GM19452 (cell line): Measurements from ENCODE around the gene MYO7B.
"Not testable (repeated sequence)": the region's sequence is repeated elsewhere in the genome, so short reads cannot be mapped to it uniquely, and the experiment has no call there.

ENCODE experiments used
- ATAC-seq: cut with Tn5 transposase; IDR thresholded peaks from one replicate; pipeline ENCODE4 v1.9.1; 2021; ENCODE audit not compliant: unreplicated experiment

Gene MYO7B

DNA sequence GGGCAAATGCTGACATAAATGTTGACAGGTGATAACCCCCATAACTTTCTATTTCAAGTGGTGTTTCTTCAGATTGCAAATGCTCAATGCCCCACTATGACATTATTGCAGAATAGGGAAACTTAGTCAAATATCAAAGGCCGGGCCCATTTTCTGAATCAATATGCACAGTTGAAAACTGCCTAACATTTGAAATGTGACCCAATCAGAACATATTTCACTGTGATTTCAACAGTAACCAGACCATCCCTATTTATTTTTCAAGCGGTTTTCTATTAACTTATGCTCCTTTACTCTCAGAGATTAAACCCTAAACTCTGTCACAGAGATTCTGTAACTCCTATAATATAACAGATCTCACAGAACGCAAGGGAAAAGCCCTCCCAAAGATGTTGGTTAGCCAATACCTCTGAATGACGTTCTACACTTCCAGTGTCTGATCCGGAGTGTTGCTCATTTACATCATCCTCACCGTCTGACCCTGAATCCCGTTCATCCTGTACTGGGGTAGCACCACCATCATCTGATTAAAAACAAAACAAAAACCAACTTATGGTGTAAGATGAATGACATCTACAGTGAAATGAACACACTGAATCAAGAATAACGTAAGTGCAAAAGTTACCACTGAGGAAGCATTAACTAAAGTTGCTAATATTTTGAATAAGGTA, 12.1 kb upstream of the MYO7B start:
- no peak for ATAC-seq

DNA sequence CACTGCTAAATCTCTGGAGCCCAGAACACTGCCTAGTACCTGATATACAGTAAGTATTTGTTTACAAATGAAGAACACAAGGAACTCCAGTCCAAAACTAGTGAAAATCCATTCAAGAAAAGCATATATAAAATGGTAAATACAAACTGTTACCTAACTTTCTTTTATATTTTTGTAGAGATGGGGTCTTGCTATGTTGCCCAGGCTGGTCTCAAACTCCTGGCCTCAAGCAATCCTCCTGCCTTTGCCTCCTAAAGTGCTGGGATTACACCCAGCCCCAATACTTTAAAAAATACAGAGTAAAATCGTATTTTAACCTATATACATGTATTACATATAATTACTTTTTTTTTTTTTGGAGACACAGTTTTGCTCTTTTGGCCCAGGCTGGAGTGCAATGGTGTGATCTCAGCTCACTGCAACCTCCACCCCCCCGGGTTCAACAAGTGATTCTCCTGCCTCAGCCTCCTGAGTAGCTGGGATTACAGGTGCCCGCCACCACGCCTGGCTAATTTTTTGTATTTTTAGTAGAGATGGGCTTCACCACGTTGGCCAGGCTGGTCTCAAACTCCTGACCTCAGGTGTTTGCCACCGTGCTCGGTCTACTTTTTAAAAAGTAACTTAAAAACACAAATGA, 11.2 kb upstream of the MYO7B start:
- not testable (repeated sequence) for ATAC-seq

DNA sequence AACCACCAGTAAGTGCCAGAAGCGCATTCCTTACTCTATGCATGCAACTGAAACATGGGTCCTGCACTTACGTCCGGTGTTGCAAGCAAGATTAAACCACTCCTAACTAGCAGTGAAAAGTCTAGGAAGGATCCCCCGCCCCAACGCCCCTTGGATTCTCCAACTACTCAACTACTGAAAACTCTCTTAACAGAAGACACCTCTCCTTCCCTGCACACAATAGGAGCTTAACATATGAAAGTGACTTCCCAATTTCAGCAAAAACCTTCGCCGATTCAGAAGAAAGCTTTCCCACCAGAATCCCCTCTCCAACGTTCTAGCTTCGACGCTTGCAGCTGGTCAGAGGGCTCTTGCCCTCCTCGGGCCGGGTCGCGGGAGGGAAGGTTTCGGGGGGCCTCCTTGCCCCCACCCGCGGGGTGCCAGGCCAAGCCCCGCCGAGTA, 9.8 kb upstream of the MYO7B start:
- no peak for ATAC-seq

DNA sequence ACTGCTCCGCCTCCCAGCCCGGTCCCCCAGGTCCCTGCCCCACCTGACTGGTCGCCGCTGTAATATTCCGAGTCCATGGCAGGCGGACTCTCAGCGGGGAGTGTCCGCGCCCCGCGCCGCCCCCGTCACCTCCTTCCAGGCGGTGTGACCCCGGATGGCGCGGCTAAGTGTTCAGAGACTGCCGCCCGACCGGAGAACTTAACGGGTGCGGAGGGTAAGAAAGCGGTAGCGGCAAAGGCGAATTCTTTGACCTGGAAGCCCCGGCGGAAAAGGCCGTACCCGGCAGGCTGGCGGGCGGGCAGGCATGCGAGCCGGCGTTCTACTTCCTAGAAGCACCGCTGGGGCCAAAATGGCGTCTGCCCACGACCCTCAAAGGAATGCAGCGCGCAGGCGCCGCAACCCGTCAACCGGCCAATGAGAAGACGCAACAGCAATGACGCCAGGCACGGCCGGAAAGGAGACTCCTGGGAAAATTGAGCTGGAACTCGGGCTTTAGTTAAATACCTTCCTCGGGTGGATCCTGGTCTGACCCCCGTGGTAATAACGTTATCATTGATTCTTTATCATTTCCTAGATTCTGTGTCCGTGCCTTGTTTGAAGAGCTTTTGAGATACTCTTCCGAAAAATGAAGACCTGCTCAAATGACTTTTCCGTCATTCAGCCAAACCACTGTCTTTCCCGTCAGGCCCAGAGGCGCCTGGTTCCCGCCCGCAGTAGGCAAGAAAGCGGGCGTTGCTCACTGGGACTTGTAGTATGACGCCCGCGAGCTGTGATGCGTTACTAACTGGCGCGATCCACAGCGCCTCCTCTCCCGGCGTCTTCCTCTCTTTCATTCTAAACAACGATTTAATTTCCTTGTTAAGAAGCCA, 9.1 kb upstream of the MYO7B start, which contains the start of gene IWS1:
TSS of gene IWS1 (minus strand) at position 358 of the 869 bp plus-strand sequence. CDS start at position 77, 281 bp downstream.
- ATAC-seq: peak; percentile 90

DNA sequence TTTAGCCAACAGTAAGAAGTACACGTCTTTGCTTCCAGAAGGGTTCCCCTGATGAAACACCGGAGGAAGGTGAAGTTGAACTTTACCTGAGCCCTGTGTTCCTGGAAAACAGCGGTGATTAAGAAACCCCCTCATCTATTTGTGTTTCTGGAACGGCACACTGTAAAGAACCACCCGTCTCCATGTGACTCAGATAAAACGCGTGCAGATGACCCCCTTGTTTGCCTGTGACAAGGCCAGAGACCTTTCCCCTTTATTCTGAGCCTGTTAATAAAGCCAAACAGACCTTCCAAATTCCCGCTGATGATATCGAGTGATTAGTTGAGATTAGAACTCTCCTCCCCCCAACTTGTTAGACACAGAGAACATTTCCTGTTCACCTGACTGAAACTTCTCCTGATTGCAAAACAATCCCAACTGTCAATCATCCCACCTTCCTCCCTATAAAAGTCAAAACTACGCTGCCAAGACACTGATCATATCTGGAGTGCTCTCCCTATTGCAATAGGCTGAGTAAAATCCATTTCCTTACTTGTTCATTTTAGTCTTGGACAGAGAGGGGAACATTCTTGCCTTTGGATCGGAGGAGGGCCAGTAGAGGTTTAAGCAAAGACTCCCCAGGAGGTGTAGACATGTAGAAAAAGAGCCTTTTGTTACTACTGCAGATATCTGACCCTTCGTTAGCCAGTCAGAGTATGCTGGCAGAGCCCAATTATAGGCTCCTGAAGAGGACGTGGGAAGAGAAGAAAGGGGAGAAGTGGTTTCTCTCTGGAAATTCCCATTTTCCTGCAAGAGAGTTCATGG, 8.3 kb upstream of the MYO7B start:
- peak; percentile 16 for ATAC-seq

DNA sequence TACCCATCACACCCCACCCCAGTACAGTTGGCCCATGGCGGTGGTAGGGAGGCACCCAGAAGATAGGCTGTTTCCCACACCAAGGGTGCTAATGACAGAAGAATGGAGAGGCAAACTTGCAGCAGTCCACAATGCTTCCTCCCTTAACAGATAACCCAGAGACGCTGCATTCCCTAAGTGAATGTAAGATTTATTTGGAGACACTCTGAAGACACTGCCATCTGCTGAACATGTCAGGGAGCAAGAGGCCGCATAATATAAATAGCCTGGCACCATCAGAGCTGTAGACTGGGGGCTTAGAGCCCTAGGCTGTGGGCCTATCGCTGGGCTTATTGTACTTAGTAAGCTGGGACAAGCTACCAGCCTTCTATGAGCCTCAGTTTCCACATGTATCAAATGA, 7.0 kb upstream of the MYO7B start:
- no peak for ATAC-seq

DNA sequence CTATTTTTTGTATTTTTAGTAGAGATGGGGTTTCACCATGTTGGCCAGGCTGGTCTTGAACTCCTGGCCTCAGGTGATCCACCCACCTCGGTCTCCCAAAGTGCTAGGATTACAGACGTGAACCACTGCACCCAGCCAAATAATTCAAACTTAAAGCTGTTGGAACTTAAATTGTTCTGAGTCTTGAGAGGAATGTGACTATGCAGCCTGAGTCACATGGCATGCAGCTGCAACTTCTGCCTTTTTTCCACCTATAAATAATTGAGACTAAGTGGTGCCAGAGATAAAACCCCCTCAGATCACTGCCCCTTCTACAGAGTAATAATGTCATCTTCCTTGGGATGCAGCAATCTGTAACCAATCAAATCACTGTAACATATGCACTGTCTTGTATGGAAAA, 6.1 kb upstream of the MYO7B start:
- not testable (repeated sequence) for ATAC-seq

DNA sequence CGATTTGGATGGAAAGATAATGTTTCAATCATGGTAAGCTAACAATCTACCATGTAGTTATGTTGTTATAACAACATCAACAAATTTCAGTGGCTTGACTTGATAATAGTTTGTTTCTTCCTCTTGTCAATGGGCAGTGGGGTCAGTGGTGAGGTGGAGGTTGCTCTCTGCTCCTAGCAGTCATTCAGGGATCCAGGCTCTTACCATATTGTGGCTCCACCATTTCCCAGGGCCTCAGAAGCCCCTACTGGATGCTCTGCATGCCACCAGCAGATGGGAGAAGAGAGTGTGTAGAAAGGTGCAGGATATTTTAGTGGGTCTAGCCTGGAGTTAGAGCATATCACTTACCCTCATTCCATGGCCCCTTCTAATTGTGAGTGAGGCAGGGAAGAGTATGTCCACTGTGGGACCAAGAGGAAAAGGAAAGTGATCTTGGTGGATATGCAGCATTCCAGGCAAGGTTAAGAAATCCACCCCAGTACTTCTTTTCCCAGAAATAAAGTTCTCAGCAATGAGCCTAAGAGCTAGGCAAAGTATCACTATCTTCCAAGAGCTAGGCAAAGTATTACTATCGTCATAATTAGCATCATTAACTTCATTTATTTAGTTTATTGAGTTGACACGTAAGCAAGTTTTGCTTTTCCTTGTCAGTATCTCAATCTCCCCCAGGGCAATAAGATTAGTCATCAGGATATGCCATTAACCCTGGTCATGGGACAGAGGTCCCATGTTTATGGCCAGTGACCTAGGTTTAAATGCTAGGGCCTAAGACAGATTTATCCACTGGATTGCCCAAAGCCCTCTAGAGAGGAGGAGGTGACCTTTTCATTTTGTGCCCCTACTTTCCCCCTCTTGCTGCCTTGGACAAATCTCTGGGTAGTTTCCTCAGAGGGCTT, 5.0 kb upstream of the MYO7B start:
- ATAC-seq: no peak

DNA sequence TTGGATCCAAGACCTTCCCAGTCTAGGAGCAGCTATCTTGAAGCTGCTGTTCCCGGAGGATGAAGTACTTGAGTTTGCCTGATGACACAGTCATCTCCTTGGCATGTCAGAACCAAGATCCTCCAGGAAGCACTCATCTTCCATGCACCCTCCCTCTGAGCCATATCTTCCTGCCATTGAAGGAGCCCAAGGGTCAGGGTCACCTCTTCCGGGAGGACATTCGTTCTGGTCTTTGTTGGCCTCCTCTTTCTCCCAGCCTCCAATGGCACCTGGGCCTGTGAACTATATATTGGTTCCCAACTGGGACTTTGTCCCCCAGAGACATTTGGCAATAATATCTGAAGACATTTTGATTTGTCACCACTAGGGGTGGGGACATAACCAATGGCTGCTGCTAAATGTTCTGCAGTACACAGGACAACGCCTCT, 4.2 kb upstream of the MYO7B start:
- no peak for ATAC-seq

DNA sequence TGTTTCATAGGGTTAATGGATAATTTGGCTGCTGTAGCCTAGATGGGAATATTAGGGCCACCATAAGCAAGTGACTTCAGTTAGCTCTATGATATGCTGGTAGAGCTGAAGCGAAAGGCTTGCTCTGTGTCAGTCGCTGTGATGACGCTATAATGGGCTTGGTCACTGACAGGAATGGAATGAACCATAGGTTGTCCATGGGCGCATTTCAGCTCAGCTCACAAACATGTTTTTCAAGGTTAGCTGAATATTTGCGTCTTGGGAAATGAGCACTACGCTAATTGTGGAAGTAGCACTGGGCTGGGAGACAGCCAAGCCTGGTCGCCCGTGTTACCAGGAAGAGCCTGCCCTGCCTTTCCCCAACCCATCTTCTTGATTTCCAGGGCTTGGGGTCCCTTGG, 3.2 kb upstream of the MYO7B start:
- no peak for ATAC-seq

DNA sequence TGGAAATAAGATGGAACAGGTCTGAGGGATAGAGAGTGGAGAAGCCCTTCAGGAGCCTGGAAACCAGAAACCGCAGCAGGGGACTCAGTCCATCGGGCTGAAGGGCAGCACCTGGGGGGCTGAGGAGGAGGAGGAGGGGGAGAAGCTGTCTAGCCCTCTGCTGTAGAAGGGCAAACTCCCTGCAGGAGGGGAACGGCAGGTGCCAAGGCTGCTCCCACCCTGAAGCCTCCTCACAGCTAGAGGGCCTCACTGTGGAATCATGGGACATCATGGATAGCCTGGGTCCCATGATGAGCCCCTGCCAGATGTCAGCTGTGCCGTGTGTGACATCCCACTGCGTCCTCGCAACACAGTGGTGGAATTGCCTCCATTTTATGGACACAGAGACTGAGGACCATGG, 435 bp downstream of the MYO7B start:
- ATAC-seq: no peak

DNA sequence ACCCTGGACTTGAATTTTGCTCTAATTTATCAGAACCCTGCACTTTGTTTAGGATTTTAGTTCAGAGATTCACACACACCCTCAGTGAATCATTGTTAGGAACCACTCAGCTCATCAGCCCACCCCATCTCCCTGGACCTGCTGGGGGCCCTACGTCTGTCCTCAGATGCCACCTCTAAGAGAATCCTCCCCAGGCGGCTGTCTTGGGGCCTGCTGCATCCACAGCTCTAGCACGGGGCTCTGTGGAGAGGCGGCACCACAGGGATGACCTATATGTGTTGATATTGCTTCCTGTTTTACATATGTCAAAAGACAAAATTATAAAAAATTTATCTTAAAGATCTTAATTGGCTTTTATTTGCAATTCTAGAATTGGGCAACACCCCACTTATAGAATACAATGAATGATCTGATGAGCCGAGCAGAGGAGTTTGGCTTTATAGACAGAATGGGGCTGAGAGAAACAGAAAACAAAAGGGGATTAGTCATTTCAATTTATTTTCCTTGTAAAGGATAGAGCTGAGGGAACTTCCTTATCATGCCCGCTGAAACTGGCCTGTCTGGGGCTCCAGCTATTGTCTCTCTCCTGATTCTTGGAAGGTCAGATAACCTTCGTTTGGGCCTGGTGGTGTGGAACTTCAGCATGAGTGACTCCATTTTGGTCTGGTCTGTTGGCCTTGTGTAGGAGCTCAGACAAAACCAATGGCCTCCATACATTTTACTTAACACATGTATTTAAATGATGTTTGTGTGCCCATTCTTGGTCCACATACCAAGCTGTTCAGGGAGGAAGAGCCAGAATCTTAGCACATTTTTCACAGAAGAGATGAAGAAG, 1.4 kb downstream of the MYO7B start:
- no peak for ATAC-seq

DNA sequence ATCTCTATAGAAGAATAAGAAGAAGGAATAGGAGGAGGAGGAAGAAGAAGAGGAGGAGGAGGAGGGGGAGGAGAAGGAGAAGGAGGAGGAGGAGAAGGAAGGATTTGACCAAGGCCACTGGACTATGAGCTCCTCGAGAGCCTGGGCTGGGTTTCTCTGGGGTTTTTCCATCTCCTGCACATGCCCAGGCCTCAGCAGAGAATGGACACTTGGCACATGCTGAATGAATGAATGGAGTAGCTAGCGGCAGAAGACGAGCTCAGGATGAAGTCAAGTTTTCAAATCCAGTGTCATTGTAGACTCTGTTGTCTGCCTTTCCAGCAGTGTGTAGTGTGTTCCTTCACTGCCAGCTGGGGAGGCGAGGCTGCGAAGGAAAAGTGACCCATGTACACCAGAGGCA, 2.2 kb downstream of the MYO7B start:
- ATAC-seq: no peak

DNA sequence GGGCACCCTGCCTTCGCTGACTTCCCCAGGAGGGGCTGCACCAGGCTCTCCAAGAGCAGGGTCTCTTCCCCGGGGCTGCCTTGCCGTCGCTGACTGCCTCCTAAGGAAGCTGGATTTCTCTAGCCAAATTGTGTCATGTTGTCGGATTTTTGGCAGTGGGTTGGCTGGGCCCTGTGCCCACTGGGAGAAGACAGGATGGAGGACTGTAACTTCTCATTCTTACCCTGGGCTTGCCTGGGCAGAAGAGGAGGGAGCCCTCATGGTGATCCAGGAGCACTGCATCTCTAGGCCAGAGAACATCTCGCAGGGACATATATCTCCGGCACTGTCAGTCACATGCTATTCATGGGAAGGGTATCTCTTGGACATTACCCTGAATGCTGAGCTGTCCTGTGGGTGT, 6.3 kb downstream of the MYO7B start:
- no peak for ATAC-seq

DNA sequence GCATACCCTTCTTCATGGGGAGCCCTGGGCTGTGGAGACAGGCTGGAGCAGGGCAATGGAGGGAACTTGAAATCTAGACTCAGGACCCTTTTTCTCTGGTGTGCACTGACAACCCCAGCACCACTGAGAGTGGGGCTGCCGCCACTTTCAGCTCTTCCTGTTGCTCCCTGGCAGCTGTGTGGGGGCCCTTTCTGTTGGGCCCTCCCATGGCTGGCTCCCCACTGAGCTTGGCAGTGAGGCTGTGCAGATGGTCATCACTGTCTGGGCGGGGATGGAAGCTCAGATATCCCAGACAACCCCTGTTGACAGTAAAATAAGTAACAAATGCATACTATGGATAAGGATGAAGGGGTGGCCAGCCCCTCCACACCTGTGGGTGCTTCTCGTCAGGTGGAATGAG, 6.7 kb downstream of the MYO7B start:
- no peak for ATAC-seq

DNA sequence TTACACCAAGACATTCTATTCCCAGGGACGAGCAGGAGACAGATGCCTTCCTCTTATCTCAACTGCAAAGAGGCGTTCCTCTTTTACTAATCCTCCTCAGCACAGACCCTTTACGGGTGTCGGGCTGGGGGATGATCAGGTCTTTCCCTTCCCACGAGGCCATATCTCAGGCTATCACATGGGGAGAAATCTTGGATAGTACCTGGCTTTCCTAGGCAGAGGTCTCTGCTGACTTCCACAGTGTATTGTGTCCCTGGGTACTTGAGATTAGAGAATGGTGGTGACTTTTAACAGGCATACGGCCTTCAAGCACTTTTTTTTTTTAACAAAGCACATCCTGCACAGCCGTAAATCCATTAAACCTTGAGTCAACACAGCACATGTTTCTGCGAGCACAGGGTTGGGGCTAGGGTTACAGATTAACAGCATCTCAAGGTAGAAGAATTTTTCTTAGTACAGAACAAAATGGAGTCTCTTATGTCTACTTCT, 7.6 kb downstream of the MYO7B start:
- not testable (repeated sequence) for ATAC-seq

DNA sequence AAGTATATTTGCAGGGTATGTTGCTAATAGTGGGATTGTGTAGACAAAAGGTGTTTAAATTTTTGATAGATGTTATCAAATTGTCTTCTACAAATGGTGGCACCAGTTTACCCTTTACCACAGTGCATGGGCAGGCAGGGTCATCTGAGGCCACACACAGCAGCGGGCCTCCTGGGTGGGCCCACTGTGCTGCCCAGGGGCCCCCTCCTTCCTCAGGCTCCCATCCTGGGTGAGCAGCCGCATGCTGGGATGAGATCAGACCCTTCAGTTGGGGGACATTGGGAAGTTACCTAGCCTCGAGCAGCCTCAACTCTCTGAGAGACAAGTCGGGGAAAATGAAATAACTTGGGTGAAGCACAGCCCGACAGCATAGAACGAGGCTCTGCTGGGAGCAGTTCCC, 9.7 kb downstream of the MYO7B start:
- ATAC-seq: no peak

DNA sequence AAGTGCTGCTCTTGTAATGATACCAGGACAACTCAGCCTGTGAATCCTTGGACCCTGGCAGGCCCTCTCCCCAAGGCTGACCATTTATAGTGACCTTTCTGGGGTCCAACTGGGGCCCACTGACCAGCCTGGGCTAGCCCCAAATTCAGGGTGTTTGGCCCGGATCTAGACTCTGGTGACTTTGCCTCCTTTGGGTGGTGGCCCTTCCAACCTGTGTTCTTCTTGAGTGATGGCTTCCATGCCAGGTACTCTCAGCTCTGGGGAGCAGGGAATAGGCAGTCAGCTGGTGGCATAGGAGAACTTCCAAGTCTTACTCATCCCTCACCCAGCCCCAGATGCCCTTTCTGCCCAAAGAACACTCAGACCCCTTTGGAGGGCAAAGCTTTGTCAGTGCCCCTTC, 10.3 kb downstream of the MYO7B start:
- no peak for ATAC-seq

DNA sequence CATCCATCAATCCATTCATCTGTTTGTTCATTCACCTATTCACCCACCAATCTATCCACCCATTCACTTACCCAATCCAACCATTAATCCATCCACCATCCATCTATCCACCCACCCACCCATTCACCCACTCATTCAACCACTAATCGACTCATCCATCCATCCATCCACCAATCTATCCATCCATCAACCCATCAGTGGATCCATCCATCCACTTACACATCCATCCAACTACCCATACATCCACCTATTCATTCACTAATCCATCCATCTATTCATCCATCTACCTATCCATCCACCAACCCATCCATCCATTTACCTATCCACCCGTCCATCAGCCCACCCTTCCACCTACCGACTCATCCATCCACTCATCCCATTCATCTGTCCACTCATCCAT, 11.3 kb downstream of the MYO7B start:
- ATAC-seq: no peak
